ENCODE results near the gene KIF1B.
A peak's percentile ranks its signal among the peaks of the same experiment; 100 is the strongest.

The KIF1B gene

GRCh38 chr1:10377365-10378029 lies 167.1 kb downstream of the KIF1B start:
- TF ChIP-seq RAD21 (IDR thresholded peaks at IDR 0.05; ENCODE audit: low read depth) = peak; percentile 68

- TF ChIP-seq FOXM1 (IDR thresholded peaks at IDR 0.05; ENCODE audit: borderline replicate concordance, low read depth) (no peak), RAD21 (IDR thresholded peaks at IDR 0.05; ENCODE audit: low read depth) (no peak), ZBTB7A (IDR thresholded peaks at IDR 0.05; ENCODE audit: low read depth) (no peak), EP300 (IDR thresholded peaks at IDR 0.05; ENCODE audit: borderline replicate concordance) (no peak), TEAD4 (IDR thresholded peaks at IDR 0.05) (no peak), MAX (IDR thresholded peaks at IDR 0.05) (no peak), NFIC (IDR thresholded peaks at IDR 0.05) (no peak), CEBPB (IDR thresholded peaks at IDR 0.05) (no peak), USF1 (IDR thresholded peaks at IDR 0.05) (no peak), EGR1 (IDR thresholded peaks at IDR 0.05) (no peak), CREB1 (IDR thresholded peaks at IDR 0.05; ENCODE audit: low read depth) (no peak), TAF1 (IDR thresholded peaks at IDR 0.05; ENCODE audit: low read depth) (no peak), TCF12 (IDR thresholded peaks at IDR 0.05; ENCODE audit: low read depth) (no peak), REST (IDR thresholded peaks at IDR 0.05; ENCODE audit: low read depth) (no peak), YY1 (IDR thresholded peaks at IDR 0.05; ENCODE audit: low read depth) (no peak)
Observed at GRCh38 chr1:10378081-10378841, 167.9 kb downstream of the KIF1B start.

- TF ChIP-seq YY1 (IDR thresholded peaks at IDR 0.05; ENCODE audit: low read depth) = no peak
Observed at GRCh38 chr1:10379101-10379620, 168.8 kb downstream of the KIF1B start.

GRCh38 chr1:10379676-10380075 lies 169.3 kb downstream of the KIF1B start:
- TF ChIP-seq CREB1 (IDR thresholded peaks at IDR 0.05; ENCODE audit: low read depth) (no peak), MAX (IDR thresholded peaks at IDR 0.05) (no peak), EGR1 (IDR thresholded peaks at IDR 0.05) (no peak), FOXM1 (IDR thresholded peaks at IDR 0.05; ENCODE audit: borderline replicate concordance, low read depth) (no peak), EP300 (IDR thresholded peaks at IDR 0.05; ENCODE audit: borderline replicate concordance) (no peak), RAD21 (IDR thresholded peaks at IDR 0.05; ENCODE audit: low read depth) (no peak), NFIC (IDR thresholded peaks at IDR 0.05) (no peak), ZBTB7A (IDR thresholded peaks at IDR 0.05; ENCODE audit: low read depth) (no peak), REST (IDR thresholded peaks at IDR 0.05; ENCODE audit: low read depth) (no peak), USF1 (IDR thresholded peaks at IDR 0.05) (no peak), CEBPB (IDR thresholded peaks at IDR 0.05) (no peak)

GRCh38 chr1:10380594-10381275 lies 170.4 kb downstream of the KIF1B start:
- TF ChIP-seq MAX (IDR thresholded peaks at IDR 0.05) (no peak), USF1 (IDR thresholded peaks at IDR 0.05) (no peak), CEBPB (IDR thresholded peaks at IDR 0.05) (no peak), YY1 (IDR thresholded peaks at IDR 0.05; ENCODE audit: low read depth) (no peak), EP300 (IDR thresholded peaks at IDR 0.05; ENCODE audit: borderline replicate concordance) (no peak), ZBTB7A (IDR thresholded peaks at IDR 0.05; ENCODE audit: low read depth) (no peak), TEAD4 (IDR thresholded peaks at IDR 0.05) (no peak), EGR1 (IDR thresholded peaks at IDR 0.05) (no peak), NFIC (IDR thresholded peaks at IDR 0.05) (no peak), RAD21 (IDR thresholded peaks at IDR 0.05; ENCODE audit: low read depth) (no peak), TAF1 (IDR thresholded peaks at IDR 0.05; ENCODE audit: low read depth) (no peak), REST (IDR thresholded peaks at IDR 0.05; ENCODE audit: low read depth) (no peak)

Measured in Ishikawa (cell line).